Lower leg skin (tissue), 4 donors: Measurements from ENCODE around the gene ZBED4. TPM values are rescaled to one million over a fixed set of nuclear protein-coding genes. Genes with fewer than 3 reads are reported as not detected.
A peak's percentile ranks its signal among the peaks of the same experiment; 100 is the strongest.

Source experiments
- DNase-seq, 2 donors: peaks; one replicate each; pipeline ENCODE4 v3.0.0-alpha.2; 2019; ENCODE audit warnings: low spot score in 2 of 2
- H3K4me3 ChIP-seq: fragments of 200-600 bp; sonication (generic); 2 replicates; pipeline ENCODE4 v1.5.1; 2017; ENCODE audit warnings: mild to moderate bottlenecking, low read depth; ENCODE audit not compliant: poor library complexity, severe bottlenecking
- POLR2A ChIP-seq, 2 donors: fragments of 450-650 bp; IDR thresholded peaks; one replicate each; pipeline ENCODE4 v1.6.1; 2016 to 2017; ENCODE audit warnings: antibody characterized with exemption in 2 of 2, mild to moderate bottlenecking in 1 of 2, moderate library complexity in 1 of 2
- WGBS, 2 donors: methylation state at CpG; one replicate each; pipeline ENCODE4 v1.1.5; 2018; 5-methylcytosine and 5-hydroxymethylcytosine counted together
- intact Hi-C: fragments of 100-400 bp; cut with DNase I; formaldehyde crosslinking; loops from one replicate; pipeline ENCODE4 v1.15.0; 2023; ENCODE audit warnings: low total_unique reads
- total RNA-seq, 4 donors: library from RNA; depleted of rRNA; stranded (reverse); fragments of >200 nt; gene quantifications; one replicate each; pipeline ENCODE4 v1.1.0, GENCODE V29; 2016
- TF ChIP-seq, protein P1 (sequence below), 3 donors: fragments of 450-650 bp; IDR thresholded peaks; one replicate each; pipeline ENCODE4 v1.5.1; 2016; ENCODE audit warnings: antibody characterized with exemption in 3 of 3, mild to moderate bottlenecking in 3 of 3, moderate library complexity in 2 of 3

Gene ZBED4
- total RNA-seq, 4 donors from 2014 or later = 8.6 to 11.6 (median 9.6) TPM

DNA sequence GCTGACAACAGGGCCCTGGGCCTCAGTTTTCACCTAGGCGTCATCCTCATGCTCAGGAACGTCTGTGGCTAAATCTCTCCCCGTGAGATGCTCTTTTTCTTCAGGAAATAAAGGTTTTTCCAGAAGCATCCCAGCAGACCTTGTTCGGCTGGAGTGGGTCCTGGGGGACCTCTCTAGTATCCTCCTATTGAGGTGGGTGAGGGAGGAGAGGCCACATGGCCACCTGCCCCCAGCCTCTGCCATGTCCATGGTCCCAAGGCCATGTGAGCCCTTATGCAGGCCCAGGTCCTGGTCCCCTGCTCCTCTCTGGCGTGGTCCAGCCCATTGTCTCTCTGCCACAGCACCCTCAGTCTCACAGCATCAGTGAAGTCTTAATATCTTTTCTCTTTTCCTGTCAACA lies 42.6 kb downstream of the ZBED4 start:
- intact Hi-C loops = no loop called here
- WGBS, 2 donors = 84 to 90% methylated on average over 5 of the region's 5 CpGs

DNA sequence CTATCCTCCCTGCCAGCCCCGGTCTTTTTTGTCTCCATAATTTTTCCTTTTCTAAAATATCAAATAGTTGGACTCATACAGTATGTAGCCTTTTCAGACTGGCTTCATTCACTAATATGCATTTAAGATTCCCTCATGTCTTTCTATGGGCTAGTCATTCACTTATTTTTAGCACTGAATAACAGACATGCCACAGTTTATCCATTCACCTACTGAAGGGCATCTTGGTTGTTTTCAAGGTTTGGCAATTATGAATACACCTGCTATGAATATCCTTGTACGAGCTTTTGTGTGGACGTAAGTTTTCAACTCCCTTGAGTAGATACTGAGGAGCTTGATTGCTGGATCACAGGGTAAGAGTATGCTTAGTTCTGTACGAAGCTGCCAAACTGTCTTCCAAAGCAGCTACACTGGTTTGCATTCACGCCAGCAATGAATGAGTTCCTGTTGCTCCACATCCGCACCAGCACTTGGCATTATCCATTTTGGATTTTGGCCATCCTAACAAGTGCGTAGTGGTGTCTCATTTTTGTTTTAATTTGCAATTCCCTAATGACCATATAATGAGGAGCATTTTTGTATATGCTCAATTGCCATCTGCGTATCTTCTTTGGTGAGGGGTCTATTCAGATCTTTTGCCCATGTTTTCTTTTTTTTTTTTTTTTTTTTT lies 43.5 kb downstream of the ZBED4 start:
- TF ChIP-seq POLR2A (IDR thresholded peaks at IDR 0.05) = no peak
- TF ChIP-seq, protein P1, sequence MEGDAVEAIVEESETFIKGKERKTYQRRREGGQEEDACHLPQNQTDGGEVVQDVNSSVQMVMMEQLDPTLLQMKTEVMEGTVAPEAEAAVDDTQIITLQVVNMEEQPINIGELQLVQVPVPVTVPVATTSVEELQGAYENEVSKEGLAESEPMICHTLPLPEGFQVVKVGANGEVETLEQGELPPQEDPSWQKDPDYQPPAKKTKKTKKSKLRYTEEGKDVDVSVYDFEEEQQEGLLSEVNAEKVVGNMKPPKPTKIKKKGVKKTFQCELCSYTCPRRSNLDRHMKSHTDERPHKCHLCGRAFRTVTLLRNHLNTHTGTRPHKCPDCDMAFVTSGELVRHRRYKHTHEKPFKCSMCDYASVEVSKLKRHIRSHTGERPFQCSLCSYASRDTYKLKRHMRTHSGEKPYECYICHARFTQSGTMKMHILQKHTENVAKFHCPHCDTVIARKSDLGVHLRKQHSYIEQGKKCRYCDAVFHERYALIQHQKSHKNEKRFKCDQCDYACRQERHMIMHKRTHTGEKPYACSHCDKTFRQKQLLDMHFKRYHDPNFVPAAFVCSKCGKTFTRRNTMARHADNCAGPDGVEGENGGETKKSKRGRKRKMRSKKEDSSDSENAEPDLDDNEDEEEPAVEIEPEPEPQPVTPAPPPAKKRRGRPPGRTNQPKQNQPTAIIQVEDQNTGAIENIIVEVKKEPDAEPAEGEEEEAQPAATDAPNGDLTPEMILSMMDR (IDR thresholded peaks at IDR 0.05) = no peak
- DNase-seq = no peak
- H3K4me3 ChIP-seq = no peak overlapping the region
- WGBS, 2 donors = 92 to 93% methylated on average over 8 of the region's 8 CpGs
- intact Hi-C loops = no loop called here

More for the DNA sequence above, 42.6 kb downstream of the ZBED4 start:
- no peak for DNase-seq
- TF ChIP-seq, protein P1 (IDR thresholded peaks at IDR 0.05) = no peak
- TF ChIP-seq POLR2A (IDR thresholded peaks at IDR 0.05) = no peak
- no peak overlapping the region for H3K4me3 ChIP-seq

DNA sequence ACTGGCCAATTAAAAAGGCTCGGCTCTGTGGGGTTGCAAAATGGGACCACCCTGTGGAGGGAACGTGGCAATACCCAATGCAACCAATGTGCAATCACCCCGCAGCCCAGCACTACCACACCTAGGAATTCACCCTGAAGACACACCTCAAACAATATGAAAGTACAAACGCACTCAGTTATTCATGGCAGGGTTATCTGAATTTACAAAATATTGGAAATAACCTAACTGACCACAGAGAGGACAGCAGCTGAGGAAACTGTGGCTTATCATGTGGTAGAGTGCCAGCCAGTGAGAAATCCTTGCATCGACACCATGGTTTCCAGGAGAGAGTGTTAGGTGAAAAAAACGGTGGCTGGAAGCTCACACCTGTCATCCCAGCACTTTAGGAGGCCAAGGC lies 45.9 kb downstream of the ZBED4 start:
- 92 to 97% methylated on average over 6 of the region's 6 CpGs for WGBS, 2 donors
- no peak for DNase-seq
- H3K4me3 ChIP-seq = no peak overlapping the region
- intact Hi-C loops = no loop called here
- TF ChIP-seq, protein P1 (IDR thresholded peaks at IDR 0.05) = no peak
- no peak for TF ChIP-seq POLR2A (IDR thresholded peaks at IDR 0.05)

DNA sequence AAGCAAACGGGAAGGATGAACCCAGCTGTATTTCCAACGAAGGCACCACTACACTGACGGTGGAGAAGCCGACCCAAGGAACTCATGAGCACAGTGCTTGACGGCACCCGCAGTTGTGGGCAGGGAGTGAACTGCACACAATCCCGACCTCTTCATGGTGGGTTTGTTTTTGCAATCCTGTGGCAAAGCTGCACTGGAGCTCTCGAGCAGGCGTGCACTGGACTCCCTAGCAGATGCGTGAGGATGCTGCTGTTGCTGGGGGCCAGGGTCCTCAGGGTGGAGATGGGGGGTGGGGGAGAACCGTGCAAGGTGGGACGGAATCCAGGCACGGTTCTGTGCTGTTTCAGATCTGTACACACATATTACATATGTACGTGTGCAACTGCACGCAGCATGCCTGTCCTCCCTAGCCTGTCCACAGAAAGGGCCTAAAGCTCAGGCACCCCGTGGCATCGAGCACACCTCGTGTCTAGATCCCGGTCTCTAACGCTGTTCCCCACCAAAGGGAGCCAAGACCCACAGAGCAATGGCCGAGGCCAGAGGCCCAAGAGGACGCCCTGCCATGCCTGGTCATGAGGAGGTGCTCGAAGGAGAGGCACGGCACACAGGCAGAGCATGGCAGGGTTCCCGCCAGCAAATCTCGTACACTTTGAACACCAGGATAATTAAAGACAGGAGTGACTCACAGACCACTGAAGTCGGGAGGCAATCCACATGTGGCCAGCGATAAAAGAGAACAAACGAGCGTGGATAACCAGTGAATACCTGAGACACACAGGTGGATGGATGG lies 47.0 kb downstream of the ZBED4 start:
- no peak overlapping the region for H3K4me3 ChIP-seq
- intact Hi-C loops = no loop called here
- WGBS, 2 donors = 84 to 89% methylated on average over 30 of the region's 30 CpGs
- TF ChIP-seq, protein P1 (IDR thresholded peaks at IDR 0.05) = no peak
- no peak for TF ChIP-seq POLR2A (IDR thresholded peaks at IDR 0.05)
- peak in 1 of 2 donors; percentile 79 for DNase-seq

DNA sequence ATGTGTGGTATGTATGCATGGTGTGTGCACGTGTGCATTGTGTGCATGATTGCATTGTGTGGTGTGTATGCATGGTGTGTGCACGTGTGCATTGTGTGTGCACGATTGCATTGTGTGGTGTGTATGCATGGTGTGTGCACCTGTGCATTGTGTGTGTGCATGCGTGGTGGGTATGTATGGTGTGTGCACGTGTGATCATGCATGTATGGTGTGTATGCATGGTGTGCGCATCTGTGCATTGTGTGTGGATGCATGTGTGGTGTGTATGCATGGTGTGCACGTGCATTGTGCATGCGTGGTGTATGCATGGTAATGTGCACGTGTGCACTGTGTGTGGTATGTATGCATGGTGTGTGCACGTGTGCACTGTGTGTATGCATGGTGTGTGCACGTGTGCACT lies 47.8 kb downstream of the ZBED4 start:
- TF ChIP-seq, protein P1 (IDR thresholded peaks at IDR 0.05) = no peak
- no peak for TF ChIP-seq POLR2A (IDR thresholded peaks at IDR 0.05)
- H3K4me3 ChIP-seq = no peak overlapping the region
- no peak for DNase-seq
- intact Hi-C loops = no loop called here
- WGBS, 2 donors = 91 to 93% methylated on average over 11 of the region's 11 CpGs
